ENCODE measurements around the gene COQ9.

COQ9 gene

GRCh38 chr16:57485916-57486857, 38.9 kb downstream of the COQ9 start, which contains the start of gene DOK4 (continued):
- TF ChIP-seq SCRT2 (tag by site-specific recombination; IDR thresholded peaks at IDR 0.05) (no peak), ZNF239 (tag by site-specific recombination; IDR thresholded peaks at IDR 0.05) (no peak), ZNF132 (tag by site-specific recombination; IDR thresholded peaks at IDR 0.05; ENCODE audit: borderline replicate concordance) (no peak), ZNF707 (tag by site-specific recombination; IDR thresholded peaks at IDR 0.05) (no peak), ZNF362 (tag by site-specific recombination; IDR thresholded peaks at IDR 0.05) (no peak), ZSCAN4 (tag by site-specific recombination; IDR thresholded peaks at IDR 0.05) (no peak), ZBTB1 (tag by site-specific recombination; IDR thresholded peaks at IDR 0.05) (no peak), KLF17 (tag by site-specific recombination; IDR thresholded peaks at IDR 0.05) (0 out of 2 replicates have a peak, but pooled peaks have one; percentile 29), ZNF677 (tag by site-specific recombination; IDR thresholded peaks at IDR 0.05) (no peak), ZNF501 (tag by site-specific recombination; IDR thresholded peaks at IDR 0.05) (no peak), ZNF645 (tag by site-specific recombination; IDR thresholded peaks at IDR 0.05) (no peak), ZIC2 (tag by site-specific recombination; IDR thresholded peaks at IDR 0.05) (no peak; the same call in 1 of the 2 replicates), ZNF521 (tag by site-specific recombination; IDR thresholded peaks at IDR 0.05) (no peak), BCL11B (tag by site-specific recombination; IDR thresholded peaks at IDR 0.05; ENCODE audit: low read depth) (no peak), ZBTB21 (tag by site-specific recombination; IDR thresholded peaks at IDR 0.05) (no peak), GLI2 (tag by site-specific recombination; IDR thresholded peaks at IDR 0.05; ENCODE audit: borderline replicate concordance, low read depth) (no peak), ZNF398 (tag by site-specific recombination; IDR thresholded peaks at IDR 0.05) (peak; percentile 60), ZNF747 (tag by site-specific recombination; IDR thresholded peaks at IDR 0.05) (no peak), ZNF76 (tag by site-specific recombination; IDR thresholded peaks at IDR 0.05; ENCODE audit: borderline replicate concordance, low read depth) (no peak), ELK4 (IDR thresholded peaks at IDR 0.05; ENCODE audit: borderline replicate concordance, low read depth, low read length) (no peak), ZNF791 (tag by site-specific recombination; IDR thresholded peaks at IDR 0.05) (no peak), BCL11A (tag by site-specific recombination; IDR thresholded peaks at IDR 0.05; ENCODE audit: low read depth) (no peak), ZNF146 (tag by site-specific recombination; IDR thresholded peaks at IDR 0.05) (no peak), ZNF510 (tag by site-specific recombination; IDR thresholded peaks at IDR 0.05; ENCODE audit: insufficient replicate concordance) (no peak), ZNF544 (tag by site-specific recombination; IDR thresholded peaks at IDR 0.05) (no peak), ZNF777 (tag by site-specific recombination; IDR thresholded peaks at IDR 0.05; ENCODE audit: borderline replicate concordance) (0 out of 2 replicates have a peak, but pooled peaks have one; percentile 10), ZNF549 (tag by site-specific recombination; IDR thresholded peaks at IDR 0.05) (no peak), ZNF48 (tag by site-specific recombination; IDR thresholded peaks at IDR 0.05) (no peak), ZSCAN18 (tag by site-specific recombination; IDR thresholded peaks at IDR 0.05) (no peak), ZNF514 (tag by site-specific recombination; IDR thresholded peaks at IDR 0.05) (no peak), ZNF561 (tag by site-specific recombination; IDR thresholded peaks at IDR 0.05; ENCODE audit: borderline replicate concordance) (no peak)
